Measurements from ENCODE around the gene ZMYM4.

ZMYM4 gene

GRCh38 chr1:35386959-35387358 is 118.5 kb downstream of the ZMYM4 start:
- no peak for TF ChIP-seq CTCF (IDR thresholded peaks at IDR 0.05; ENCODE audit: low read depth, low read length)
- DNase-seq (ENCODE audit: low read depth in 2 of 2) = no peak

GRCh38 chr1:35390600-35391494 is 122.3 kb downstream of the ZMYM4 start:
- DNase-seq (ENCODE audit: low read depth in 2 of 2) = no peak
- TF ChIP-seq CTCF (IDR thresholded peaks at IDR 0.05; ENCODE audit: low read depth, low read length) = no peak
- no peak overlapping the region for H3K4me3 ChIP-seq (replicated peaks in 1 of 2; ENCODE audit: low read depth in 2 of 2, low read length in 2 of 2)

More at GRCh38 chr1:35386959-35387358, 118.5 kb downstream of the ZMYM4 start:
- H3K4me3 ChIP-seq (replicated peaks in 1 of 2; ENCODE audit: low read depth in 2 of 2, low read length in 2 of 2) = no peak overlapping the region

- no peak for DNase-seq (ENCODE audit: low read depth in 2 of 2)
- no peak overlapping the region for H3K4me3 ChIP-seq (replicated peaks in 1 of 2; ENCODE audit: low read depth in 2 of 2, low read length in 2 of 2)
- no peak for TF ChIP-seq CTCF (IDR thresholded peaks at IDR 0.05; ENCODE audit: low read depth, low read length)
Observed at GRCh38 chr1:35394386-35394785, 125.9 kb downstream of the ZMYM4 start.

GRCh38 chr1:35398739-35399138 is 130.2 kb downstream of the ZMYM4 start:
- TF ChIP-seq CTCF (IDR thresholded peaks at IDR 0.05; ENCODE audit: low read depth, low read length) = no peak
- H3K4me3 ChIP-seq (replicated peaks in 1 of 2; ENCODE audit: low read depth in 2 of 2, low read length in 2 of 2) = no peak overlapping the region
- no peak for DNase-seq (ENCODE audit: low read depth in 2 of 2)

GRCh38 chr1:35401049-35401448 is 132.5 kb downstream of the ZMYM4 start:
- DNase-seq (ENCODE audit: low read depth in 2 of 2) = no peak
- TF ChIP-seq CTCF (IDR thresholded peaks at IDR 0.05; ENCODE audit: low read depth, low read length) = no peak
- no peak overlapping the region for H3K4me3 ChIP-seq (replicated peaks in 1 of 2; ENCODE audit: low read depth in 2 of 2, low read length in 2 of 2)

- DNase-seq (ENCODE audit: low read depth in 2 of 2) = no peak
- no peak for TF ChIP-seq CTCF (IDR thresholded peaks at IDR 0.05; ENCODE audit: low read depth, low read length)
- H3K4me3 ChIP-seq (replicated peaks in 1 of 2; ENCODE audit: low read depth in 2 of 2, low read length in 2 of 2) = no peak overlapping the region
Observed at GRCh38 chr1:35406103-35406502, 137.6 kb downstream of the ZMYM4 start.

All from cardiac fibroblast (primary cell).